Hematopoietic multipotent progenitor cell treated with erythropoietin and hydrocortisone succinate and interleukin-3 and kit ligand, for 15 days (in vitro differentiated cells): Measurements from ENCODE around the gene ATP1A1.
A peak's percentile ranks its signal among the peaks of the same experiment; 100 is the strongest.

ENCODE experiments used
- DNase-seq: peaks from one replicate; pipeline ENCODE4 v3.0.0-alpha.2; 2015; ENCODE audit warnings: low spot score

ATP1A1 gene

GRCh38 chr1:116345011-116345410, 28.0 kb upstream of the ATP1A1 start:
- DNase-seq: no peak

- DNase-seq: no peak
Observed at GRCh38 chr1:116345843-116346242, 27.2 kb upstream of the ATP1A1 start.

- DNase-seq: no peak
Observed at GRCh38 chr1:116346943-116347673, 25.9 kb upstream of the ATP1A1 start.

GRCh38 chr1:116347696-116348095, 25.3 kb upstream of the ATP1A1 start:
- DNase-seq: no peak

- no peak for DNase-seq
Observed at GRCh38 chr1:116350097-116350645, 22.9 kb upstream of the ATP1A1 start.

GRCh38 chr1:116351914-116352313, 21.1 kb upstream of the ATP1A1 start:
- no peak for DNase-seq

- no peak for DNase-seq
Observed at GRCh38 chr1:116352349-116352813, 20.7 kb upstream of the ATP1A1 start.

GRCh38 chr1:116353155-116353554, 19.9 kb upstream of the ATP1A1 start:
- DNase-seq: no peak

GRCh38 chr1:116356067-116356466, 17.0 kb upstream of the ATP1A1 start:
- DNase-seq: no peak

- no peak for DNase-seq
Observed at GRCh38 chr1:116356673-116357072, 16.4 kb upstream of the ATP1A1 start.

GRCh38 chr1:116357487-116357886, 15.6 kb upstream of the ATP1A1 start:
- DNase-seq: no peak

GRCh38 chr1:116359060-116359830, 13.8 kb upstream of the ATP1A1 start:
- DNase-seq: no peak

- no peak for DNase-seq
Observed at GRCh38 chr1:116359871-116360270, 13.2 kb upstream of the ATP1A1 start.

GRCh38 chr1:116360429-116361173, 12.4 kb upstream of the ATP1A1 start:
- peak; percentile 72 for DNase-seq

GRCh38 chr1:116361648-116362047, 11.4 kb upstream of the ATP1A1 start:
- no peak for DNase-seq

- DNase-seq: no peak
Observed at GRCh38 chr1:116362050-116362449, 11.0 kb upstream of the ATP1A1 start.

- no peak for DNase-seq
Observed at GRCh38 chr1:116365353-116365780, 7.7 kb upstream of the ATP1A1 start.

GRCh38 chr1:116365857-116366256, 7.2 kb upstream of the ATP1A1 start:
- no peak for DNase-seq

- DNase-seq: no peak
Observed at GRCh38 chr1:116367256-116367945, 5.6 kb upstream of the ATP1A1 start.

GRCh38 chr1:116368241-116368640, 4.8 kb upstream of the ATP1A1 start:
- no peak for DNase-seq

GRCh38 chr1:116370181-116370580, 2.9 kb upstream of the ATP1A1 start:
- no peak for DNase-seq

- DNase-seq: no peak
Observed at GRCh38 chr1:116371752-116372151, 1.3 kb upstream of the ATP1A1 start.
